ENCODE data around the gene PDLIM4. TPM values are rescaled to one million over a fixed set of nuclear protein-coding genes. Genes with fewer than 3 reads are reported as not detected.

Gene PDLIM4
- total and polyA plus RNA-seq, 3 donors from 2014 or later: 11.8 to 20.5 (median 18.5) TPM

DNA sequence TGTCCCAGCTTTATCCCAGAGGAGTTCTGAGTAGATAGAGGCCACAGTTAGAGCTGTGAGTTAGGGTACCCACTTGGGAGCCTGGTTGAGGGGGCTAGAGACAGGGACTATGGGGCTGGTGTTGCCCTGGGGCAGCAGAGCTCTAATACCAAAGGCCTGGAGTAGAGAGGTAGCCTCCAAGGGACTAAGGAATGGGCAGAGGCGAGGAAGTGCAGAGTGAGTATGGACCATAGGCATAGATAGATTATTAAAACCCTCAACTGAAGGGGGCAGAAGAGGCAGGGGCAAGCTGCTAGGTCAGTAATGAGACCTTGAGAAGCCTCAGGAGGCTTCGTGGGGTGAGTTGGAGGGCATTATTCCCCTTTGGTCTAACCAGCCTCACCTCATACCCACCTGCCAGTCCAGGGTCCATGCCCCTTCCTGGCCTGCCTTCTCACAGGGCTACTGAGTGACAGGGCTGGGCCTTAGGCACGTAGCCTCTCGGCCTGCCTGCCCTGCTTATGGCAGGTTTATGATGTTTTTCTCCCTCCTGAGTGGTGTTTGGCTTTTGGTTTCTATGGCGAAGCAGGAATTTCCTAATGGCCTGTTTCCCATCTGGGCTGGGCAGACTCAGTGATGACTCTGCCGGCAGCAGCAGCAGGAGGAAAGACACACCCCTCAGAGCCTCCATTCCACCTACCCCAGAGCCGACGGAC, 8.0 kb downstream of the PDLIM4 start:
- intact Hi-C loops (cut with DNase I; ENCODE audit: low total_unique reads): no loop called here
- Histone ChIP-seq H3K9me3 (no peaks in the 10 kb centered on the region), H3K4me1 (peaks cover 18% of the 10 kb centered on the region), H3K4me3 (no peak overlapping the region), H3K27ac (peak overlapping the region in 1 of 2 donors; percentile 56), H3K36me3 (ENCODE audit: low read depth, missing control alignments) (no peaks in the 10 kb centered on the region), H3K27me3 (no peaks in the 10 kb centered on the region)
- no peak for DNase-seq
- WGBS, 2 donors: 54 to 62% methylated on average over 6 to 8 of the region's 8 CpGs
- TF ChIP-seq POLR2A (IDR thresholded peaks at IDR 0.05): no peak
- TF ChIP-seq, protein P1, sequence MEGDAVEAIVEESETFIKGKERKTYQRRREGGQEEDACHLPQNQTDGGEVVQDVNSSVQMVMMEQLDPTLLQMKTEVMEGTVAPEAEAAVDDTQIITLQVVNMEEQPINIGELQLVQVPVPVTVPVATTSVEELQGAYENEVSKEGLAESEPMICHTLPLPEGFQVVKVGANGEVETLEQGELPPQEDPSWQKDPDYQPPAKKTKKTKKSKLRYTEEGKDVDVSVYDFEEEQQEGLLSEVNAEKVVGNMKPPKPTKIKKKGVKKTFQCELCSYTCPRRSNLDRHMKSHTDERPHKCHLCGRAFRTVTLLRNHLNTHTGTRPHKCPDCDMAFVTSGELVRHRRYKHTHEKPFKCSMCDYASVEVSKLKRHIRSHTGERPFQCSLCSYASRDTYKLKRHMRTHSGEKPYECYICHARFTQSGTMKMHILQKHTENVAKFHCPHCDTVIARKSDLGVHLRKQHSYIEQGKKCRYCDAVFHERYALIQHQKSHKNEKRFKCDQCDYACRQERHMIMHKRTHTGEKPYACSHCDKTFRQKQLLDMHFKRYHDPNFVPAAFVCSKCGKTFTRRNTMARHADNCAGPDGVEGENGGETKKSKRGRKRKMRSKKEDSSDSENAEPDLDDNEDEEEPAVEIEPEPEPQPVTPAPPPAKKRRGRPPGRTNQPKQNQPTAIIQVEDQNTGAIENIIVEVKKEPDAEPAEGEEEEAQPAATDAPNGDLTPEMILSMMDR (IDR thresholded peaks at IDR 0.05): no peak

DNA sequence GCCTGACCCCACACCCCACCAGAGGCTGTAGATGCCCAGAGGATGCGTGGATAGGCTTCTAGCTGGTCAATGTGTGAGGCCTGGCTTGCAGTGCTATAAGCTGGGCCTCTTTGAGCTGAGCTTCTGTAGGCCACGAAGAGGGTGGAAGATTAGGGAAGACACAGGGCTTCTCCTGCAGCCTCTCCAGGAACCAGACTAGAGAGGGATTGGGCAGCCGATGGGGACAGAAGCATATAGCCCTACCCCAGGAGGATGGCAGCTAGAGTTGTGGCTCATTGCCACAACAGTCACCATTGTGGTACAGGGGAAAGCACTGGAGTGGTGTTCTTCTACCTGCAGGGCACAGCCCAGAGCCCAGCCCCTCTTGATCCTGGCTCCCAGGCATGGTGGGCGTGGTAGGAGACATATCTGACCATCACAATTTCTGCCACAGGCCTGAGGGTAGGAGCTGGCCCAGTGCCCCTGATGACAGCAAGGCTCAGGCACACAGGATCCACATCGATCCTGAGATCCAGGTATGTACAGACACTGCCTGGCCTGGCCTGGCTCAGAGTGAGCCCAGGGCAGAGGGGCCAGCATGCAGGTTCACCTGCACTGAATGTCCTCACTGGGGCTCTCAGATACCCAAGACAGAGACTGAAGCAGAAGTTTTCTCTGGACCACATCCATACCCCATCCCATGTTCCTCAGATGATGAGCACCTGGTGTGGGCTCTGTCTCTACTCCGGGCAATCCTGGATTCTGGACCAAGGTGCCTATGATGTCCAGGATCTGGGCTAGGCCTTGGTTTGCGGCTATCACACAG, 8.7 kb downstream of the PDLIM4 start:
- Histone ChIP-seq H3K4me1 (peaks cover 11% of the 10 kb centered on the region), H3K4me3 (no peak overlapping the region), H3K27me3 (no peaks in the 10 kb centered on the region), H3K9me3 (no peaks in the 10 kb centered on the region), H3K36me3 (ENCODE audit: low read depth, missing control alignments) (no peaks in the 10 kb centered on the region), H3K27ac (no peak overlapping the region)
- intact Hi-C loops (cut with DNase I; ENCODE audit: low total_unique reads): no loop called here
- WGBS, 2 donors: 78 to 90% methylated on average over 3 to 7 of the region's 7 CpGs
- no peak for DNase-seq
- no peak for TF ChIP-seq POLR2A (IDR thresholded peaks at IDR 0.05)
- TF ChIP-seq, protein P1 (IDR thresholded peaks at IDR 0.05): no peak

DNA sequence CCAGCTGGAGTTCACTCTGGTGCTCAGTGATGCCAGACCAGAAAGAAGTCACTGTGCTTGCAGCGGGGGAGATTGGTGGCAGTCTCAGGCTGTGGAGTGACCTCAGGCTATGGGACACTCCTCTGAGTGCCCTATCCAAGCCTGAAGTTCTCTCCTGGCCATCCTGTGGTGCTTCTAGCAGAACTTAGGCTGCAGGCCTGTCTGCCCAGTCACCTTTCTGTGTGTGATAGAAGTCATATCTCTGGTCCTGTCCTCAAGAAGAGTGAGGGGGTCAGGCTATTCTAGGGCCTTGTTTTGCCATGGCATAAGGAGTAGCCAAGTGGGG, 9.3 kb downstream of the PDLIM4 start:
- Histone ChIP-seq H3K27me3 (no peaks in the 10 kb centered on the region), H3K9me3 (no peaks in the 10 kb centered on the region), H3K36me3 (ENCODE audit: low read depth, missing control alignments) (no peaks in the 10 kb centered on the region), H3K27ac (no peak overlapping the region), H3K4me1 (peaks cover 11% of the 10 kb centered on the region), H3K4me3 (no peak overlapping the region)
- intact Hi-C loops (cut with DNase I; ENCODE audit: low total_unique reads): no loop called here
- TF ChIP-seq POLR2A (IDR thresholded peaks at IDR 0.05): no peak
- TF ChIP-seq, protein P1 (IDR thresholded peaks at IDR 0.05): no peak
- 100% methylated on average over 1 of the region's 1 CpG; no CpG with 5 or more reads in 1 of the 2 donors for WGBS, 2 donors
- DNase-seq: no peak

DNA sequence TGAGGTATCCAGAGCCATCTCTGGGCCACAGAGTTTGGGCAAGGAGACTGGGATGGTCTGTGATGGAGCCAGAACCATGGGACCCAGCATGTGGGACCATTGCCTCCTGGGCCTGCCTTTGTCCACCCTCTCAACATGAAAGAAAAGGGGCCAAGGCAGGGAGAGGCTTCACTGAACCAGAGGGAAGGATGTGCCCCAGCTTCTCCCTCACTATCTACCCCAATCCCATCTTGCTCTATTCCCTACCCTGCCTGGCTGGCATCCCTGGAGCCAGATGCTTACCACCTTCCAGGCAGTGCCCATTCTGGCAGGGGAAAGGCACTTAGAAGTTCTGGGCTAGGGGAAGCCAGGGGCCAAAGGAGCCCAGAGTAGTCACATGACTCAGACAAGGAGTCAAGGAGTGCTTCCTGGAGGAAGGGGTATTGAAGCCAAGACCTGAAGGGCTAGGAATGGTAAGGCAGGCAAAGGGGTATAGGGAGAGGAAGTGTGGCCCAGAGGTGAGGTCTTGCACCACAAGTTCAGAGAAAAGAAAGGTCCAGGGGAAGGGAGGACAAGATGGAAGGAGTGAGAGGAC, 9.8 kb downstream of the PDLIM4 start:
- Histone ChIP-seq H3K27ac (no peak overlapping the region), H3K4me1 (peaks cover 11% of the 10 kb centered on the region), H3K9me3 (no peaks in the 10 kb centered on the region), H3K36me3 (ENCODE audit: low read depth, missing control alignments) (no peaks in the 10 kb centered on the region), H3K27me3 (no peaks in the 10 kb centered on the region), H3K4me3 (no peak overlapping the region)
- no peak for DNase-seq
- intact Hi-C loops (cut with DNase I; ENCODE audit: low total_unique reads): no loop called here
- no peak for TF ChIP-seq POLR2A (IDR thresholded peaks at IDR 0.05)

DNA sequence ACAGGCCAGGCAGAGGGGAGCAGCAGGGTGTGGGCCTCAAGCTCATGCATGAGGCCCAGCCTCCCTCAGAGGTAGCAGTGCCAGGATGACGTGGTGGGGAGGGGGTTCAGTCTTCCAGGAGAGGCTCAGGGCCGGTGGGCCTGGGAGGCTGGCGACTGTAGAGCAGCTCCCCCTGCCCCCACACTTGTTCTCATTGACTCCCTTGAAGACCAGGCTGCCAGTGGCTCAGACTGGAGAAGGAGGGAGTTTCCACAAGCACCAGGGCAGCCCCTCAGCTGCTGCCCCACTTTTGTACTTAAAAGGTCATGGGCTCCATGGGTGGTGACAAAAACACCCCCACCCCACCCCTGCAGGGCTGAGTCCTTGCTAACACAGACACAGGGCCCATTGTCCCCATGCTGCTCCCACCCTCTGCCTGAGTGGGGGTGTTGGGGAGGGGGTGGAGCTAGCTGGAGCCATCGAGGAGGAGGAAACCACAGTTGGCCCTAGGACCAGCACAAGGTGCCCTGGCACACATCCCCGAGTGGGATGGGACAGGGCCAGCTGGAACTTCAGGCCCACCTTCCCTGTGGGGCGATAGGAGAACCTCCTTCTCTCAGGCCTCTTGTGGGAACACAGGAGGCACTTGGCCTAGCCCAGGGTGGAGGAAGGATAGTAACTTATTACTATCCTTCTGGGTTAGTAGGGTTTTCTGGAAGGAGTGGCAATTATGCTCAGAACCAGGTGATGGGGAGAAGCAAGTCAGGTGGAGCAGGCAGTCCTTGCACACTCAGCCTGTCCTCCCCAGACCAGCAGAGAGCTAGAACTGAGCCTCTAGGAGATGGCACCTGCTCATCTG, 10.7 kb downstream of the PDLIM4 start:
- H3K36me3 ChIP-seq (ENCODE audit: low read depth, missing control alignments): no peaks in the 10 kb centered on the region
- no peaks in the 10 kb centered on the region for H3K27me3 ChIP-seq
- 67 to 70% methylated on average over 3 to 6 of the region's 6 CpGs for whole genome bisulfite sequencing, 2 donors
- H3K4me3 ChIP-seq: no peak overlapping the region
- intact Hi-C loops (cut with DNase I; ENCODE audit: low total_unique reads): no loop called here
- DNase-seq: no peak
- H3K9me3 ChIP-seq: no peaks in the 10 kb centered on the region
- H3K4me1 ChIP-seq: peaks cover 11% of the 10 kb centered on the region
- no peak for TF ChIP-seq POLR2A (IDR thresholded peaks at IDR 0.05)
- TF ChIP-seq, protein P1 (IDR thresholded peaks at IDR 0.05): no peak
- H3K27ac ChIP-seq: no peak overlapping the region

All from testis (tissue), 3 donors.